Retinal pigment epithelial cell (primary cell): ENCODE data around the gene KRT79.

Experiments
- DNase-seq: peaks from one replicate; pipeline ENCODE4 v3.0.0-alpha.2; 2010; ENCODE audit warnings: low read depth
- H3K4me3 ChIP-seq: 2 replicates; pipeline ENCODE4 v1.5.1; 2011; ENCODE audit warnings: mild to moderate bottlenecking, low read length, control low read depth, moderate library complexity
- TF ChIP-seq, protein P1 (sequence below): conservative IDR thresholded peaks from 2 replicates; pipeline ENCODE4 v1.5.1; 2011; ENCODE audit warnings: low read depth, low read length, control low read depth, inconsistent platforms

The KRT79 gene

DNA sequence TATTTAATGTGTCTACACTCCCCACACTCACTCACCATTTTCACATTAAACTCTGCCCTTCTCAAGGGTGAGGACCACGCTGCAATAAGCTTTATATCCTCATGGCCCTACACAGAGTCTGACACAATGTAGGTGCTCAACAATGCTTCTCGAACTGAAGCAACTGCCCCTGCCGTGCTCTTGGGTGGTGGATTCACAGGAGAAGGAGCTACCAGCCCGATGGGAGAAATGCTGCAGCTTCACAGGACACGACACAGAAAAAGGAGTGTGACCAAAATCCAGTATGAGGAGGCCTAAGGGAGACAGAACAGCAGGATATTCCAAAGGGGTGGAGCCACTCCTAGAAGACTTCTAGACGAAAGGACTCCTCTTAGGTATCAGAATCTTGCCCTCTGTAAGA is 31.7 kb downstream of the KRT79 start:
- H3K4me3 ChIP-seq = no peak overlapping the region
- TF ChIP-seq, protein P1, sequence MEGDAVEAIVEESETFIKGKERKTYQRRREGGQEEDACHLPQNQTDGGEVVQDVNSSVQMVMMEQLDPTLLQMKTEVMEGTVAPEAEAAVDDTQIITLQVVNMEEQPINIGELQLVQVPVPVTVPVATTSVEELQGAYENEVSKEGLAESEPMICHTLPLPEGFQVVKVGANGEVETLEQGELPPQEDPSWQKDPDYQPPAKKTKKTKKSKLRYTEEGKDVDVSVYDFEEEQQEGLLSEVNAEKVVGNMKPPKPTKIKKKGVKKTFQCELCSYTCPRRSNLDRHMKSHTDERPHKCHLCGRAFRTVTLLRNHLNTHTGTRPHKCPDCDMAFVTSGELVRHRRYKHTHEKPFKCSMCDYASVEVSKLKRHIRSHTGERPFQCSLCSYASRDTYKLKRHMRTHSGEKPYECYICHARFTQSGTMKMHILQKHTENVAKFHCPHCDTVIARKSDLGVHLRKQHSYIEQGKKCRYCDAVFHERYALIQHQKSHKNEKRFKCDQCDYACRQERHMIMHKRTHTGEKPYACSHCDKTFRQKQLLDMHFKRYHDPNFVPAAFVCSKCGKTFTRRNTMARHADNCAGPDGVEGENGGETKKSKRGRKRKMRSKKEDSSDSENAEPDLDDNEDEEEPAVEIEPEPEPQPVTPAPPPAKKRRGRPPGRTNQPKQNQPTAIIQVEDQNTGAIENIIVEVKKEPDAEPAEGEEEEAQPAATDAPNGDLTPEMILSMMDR = no peak
- no peak for DNase-seq

DNA sequence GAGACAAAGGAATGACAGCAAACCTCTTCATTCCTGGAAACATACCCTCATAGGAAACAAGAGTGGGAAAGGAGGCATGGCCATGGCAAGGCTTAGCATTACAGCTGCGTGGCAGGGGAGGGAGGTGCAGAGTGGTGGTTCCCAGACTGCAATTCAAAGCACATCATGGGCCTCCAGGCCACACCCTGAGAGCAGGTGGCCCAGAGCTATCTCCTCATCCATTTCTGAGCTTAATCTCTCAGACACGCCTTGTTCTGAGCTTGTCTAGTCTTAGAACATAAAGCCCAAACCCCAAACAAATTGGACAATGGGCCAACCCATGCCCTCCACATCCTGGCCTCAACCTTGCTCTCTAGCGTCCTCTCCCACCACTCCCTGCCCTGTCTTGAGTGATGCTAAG is 32.3 kb downstream of the KRT79 start:
- no peak for DNase-seq
- TF ChIP-seq, protein P1 = no peak
- no peak overlapping the region for H3K4me3 ChIP-seq

DNA sequence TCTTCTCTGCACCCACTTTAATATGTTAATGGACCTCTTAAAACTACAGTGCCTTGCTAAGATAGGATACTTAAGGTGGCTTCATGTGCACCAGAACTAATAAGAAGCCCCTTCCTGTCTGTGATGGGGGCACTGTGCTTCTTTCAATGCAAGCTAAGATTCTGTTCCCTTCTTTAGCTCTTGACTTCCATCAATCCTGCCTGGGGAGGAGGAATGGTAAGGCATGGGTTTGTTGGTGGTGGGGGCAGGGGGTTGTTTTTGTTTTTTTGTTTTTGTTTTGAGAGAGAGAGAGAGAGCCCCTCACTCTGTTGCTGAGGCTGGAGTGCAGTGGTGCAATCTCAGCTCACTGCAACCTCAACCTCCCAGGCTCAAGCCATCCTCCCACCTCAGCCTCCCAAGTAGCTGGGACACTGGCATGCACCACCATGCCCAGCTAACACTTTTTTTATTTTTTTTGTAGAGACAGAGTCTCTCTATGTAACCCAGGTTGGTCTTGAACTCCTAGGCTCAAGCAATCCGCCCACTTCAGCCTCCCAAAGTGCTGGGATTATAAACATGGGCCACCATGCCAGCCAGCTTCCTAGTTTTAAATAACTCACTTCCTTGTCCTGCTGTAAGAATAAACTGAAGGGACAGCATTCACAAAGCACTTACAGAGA is 33.7 kb downstream of the KRT79 start:
- TF ChIP-seq, protein P1 = no peak
- DNase-seq = no peak

DNA sequence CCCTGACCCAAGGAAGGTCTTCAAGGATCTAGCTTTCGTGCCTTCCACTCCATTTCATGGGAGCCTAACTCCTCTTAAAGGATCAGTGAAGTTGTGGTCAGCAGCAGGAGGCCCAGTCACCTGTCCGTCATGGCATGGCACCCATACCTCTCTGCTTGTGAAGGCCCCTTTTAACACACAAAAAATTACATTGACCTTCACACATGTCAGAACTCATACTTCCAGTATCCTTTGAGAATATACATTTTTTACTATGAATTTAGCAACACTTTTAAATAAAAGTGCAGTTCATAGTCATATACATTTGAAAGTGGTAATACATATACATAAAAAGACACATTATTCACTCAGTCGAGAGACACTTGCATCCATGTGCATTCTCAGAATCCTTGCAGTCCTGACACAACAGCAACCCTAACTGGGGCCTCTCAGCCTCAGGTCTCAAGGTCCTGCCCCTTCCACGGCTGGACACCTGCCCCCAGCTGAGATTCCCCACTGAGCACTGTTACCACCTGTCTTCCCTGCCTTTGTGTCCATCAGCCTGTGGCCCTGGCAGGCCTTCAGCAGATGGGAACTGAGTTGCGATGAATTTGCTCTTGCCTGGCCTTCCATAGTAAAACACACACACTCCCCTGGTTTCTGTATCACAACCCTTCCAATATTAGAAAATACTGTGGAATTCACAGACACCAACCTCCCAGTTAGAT is 34.5 kb downstream of the KRT79 start:
- DNase-seq = no peak
- H3K4me3 ChIP-seq = no peak overlapping the region
- TF ChIP-seq, protein P1 = no peak

More for the DNA sequence above, 33.7 kb downstream of the KRT79 start:
- H3K4me3 ChIP-seq = no peak overlapping the region

DNA sequence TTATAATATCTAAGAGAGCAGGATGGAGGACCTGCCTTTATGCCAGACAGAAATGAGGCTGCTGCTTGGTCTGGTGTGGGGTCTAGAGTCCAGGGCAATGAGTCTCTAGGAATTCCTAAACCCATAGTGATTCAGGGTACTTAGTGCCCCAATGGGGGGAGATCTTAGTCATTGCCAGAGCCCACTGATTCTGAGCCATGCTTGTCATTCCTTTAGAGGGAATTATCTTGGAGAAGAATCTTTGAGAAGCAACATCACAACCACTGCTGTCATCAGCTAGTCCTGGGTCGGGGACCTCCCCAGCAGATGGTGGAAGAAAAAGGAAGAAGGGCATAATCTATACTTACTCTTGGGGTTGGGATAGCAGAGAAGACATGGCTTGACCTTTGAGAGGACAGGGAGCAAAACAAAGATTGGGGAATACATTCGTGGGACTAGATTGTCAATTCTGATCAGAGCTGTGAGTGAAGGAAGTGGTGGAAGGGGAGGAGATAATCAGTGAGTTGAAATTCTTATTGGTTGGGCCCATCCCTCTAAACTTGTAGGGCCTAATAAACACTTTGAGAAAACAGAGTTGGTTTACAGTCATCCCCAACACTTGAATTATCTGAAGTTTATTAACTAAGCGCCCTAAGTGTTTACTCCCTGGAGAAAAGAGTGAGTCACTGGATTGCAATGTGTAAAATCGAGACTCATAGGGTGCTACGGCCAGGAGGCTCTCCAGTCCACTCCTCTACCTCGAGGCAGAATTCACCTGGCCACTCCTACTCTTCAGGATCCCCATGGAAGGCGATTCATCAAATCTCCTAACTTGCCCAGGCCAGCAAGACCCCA is 35.2 kb downstream of the KRT79 start:
- no peak for DNase-seq
- TF ChIP-seq, protein P1 = no peak

DNA sequence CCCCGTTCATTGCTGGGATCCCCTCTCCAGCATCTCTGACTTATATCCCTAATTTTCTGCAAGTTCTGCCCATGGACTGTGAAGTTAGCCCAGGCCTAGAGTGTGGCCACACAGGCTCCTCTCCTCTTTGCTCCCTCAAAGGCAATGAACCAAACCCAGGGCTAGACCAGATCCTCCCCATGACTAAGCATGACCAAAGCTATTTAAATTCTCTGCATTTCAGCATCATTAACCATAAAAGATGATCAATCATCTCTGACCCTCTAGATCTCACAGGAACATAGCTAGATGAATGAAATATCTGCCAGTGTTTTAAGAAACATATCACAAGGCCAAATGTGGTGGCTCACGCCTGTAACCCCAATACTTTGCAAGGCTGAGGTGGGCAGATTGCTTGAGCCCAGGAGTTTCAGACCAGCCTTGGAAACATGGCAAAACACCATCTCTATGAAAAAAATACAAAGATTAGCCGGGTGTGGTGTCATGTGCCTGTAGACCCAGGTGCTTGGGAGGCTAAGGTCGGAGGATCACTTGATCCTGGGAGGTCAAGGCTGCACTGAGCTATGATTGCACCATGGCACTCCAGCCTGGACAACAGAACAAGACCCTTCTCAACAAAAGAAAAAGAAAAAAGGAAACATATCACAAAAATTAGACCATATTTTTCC is 36.0 kb downstream of the KRT79 start:
- DNase-seq = no peak
- no peak overlapping the region for H3K4me3 ChIP-seq
- TF ChIP-seq, protein P1 = no peak

More for the DNA sequence above, 35.2 kb downstream of the KRT79 start:
- H3K4me3 ChIP-seq = no peak overlapping the region
